Activated naive CD8-positive, alpha-beta T cell treated with anti-CD3 and anti-CD28 coated beads, Interleukin-2, amount 50 U/mL, for 24 hours (primary cell): Measurements from ENCODE around the gene GSTM4.

Experiments
- ATAC-seq: fragments of 150-1000 bp; cut with Tn5 transposase; one replicate; pipeline ENCODE4 v1.10.0; 2021
- DNase-seq: peaks from one replicate; pipeline ENCODE4 v3.0.0; 2021
- H3K27ac Mint-ChIP-seq: one replicate; pipeline ENCODE4 v1.8.0; 2021; ENCODE audit warnings: mild to moderate bottlenecking, mixed read lengths
- H3K27me3 Mint-ChIP-seq: one replicate; pipeline ENCODE4 v1.8.0; 2021; ENCODE audit warnings: mixed read lengths
- H3K36me3 Mint-ChIP-seq: one replicate; pipeline ENCODE4 v1.8.0; 2021; ENCODE audit warnings: low read depth, mixed read lengths
- H3K4me1 Mint-ChIP-seq: one replicate; pipeline ENCODE4 v1.8.0; 2021; ENCODE audit warnings: mixed read lengths
- H3K4me3 Mint-ChIP-seq: one replicate; pipeline ENCODE4 v1.8.0; 2021; ENCODE audit warnings: mild to moderate bottlenecking, moderate library complexity, mixed read lengths
- H3K9me3 Mint-ChIP-seq: one replicate; pipeline ENCODE4 v1.8.0; 2021; ENCODE audit warnings: mixed read lengths

Gene GSTM4

DNA sequence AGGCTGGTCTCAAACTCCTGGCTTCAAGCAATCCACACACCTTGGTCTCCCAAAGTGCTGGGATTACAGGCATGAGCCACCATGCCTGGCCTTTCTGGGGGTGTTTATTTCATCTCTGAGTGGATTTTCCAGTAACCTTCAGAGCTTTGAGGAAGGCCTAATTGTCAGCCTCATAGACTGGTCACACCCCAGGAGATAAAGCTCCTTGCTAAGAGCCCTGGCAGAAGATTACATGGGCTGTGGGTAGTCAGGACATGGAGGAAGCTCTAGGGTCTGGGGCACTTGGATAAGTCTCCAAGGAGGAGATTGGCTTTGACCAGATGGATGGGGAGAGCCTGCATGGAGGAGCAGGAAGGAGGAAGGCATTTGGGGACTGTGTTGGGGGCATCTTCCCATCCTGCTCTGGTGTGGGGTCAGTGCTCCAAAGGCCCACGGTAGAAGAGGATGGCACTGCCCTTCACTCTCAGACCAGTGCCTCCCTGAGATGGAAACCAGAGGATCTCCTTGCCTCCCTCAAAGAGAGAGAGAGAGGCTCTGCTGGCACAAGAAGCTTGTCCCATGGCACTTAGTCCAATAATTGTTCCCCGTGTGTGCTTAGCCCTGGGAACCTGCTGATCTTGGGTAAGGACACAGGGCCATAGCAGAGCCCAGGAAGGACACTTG lies 14.7 kb upstream of the GSTM4 start:
- H3K27ac Mint-ChIP-seq, result no peak overlapping the region
- DNase-seq (no peak), ATAC-seq (no peak)
- H3K9me3 Mint-ChIP-seq, result no peaks in the 10 kb centered on the region
- H3K27me3 Mint-ChIP-seq, result no peaks in the 10 kb centered on the region
- peaks cover 12% of the 10 kb centered on the region for H3K4me1 Mint-ChIP-seq
- H3K4me3 Mint-ChIP-seq, result no peak overlapping the region
- H3K36me3 Mint-ChIP-seq, result no peaks in the 10 kb centered on the region

DNA sequence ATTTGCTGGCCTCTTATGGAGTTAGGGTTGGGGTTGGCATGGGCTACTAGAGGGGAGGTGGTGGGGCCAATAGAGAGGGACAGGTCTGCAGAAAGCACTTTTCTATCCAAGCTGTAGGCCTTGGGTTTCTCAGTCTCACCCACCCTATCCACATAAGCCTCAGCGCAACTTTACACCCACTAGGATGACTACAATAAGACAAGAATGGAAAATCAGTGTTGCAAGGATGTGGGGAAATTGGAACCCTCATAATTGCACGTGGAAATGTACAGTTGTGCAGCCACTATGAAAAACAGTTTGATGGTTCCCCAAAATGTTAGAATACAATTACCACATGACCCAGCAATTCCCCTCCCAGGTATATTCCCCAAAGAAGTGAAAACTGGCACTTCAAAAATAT lies 14.0 kb upstream of the GSTM4 start:
- no peak overlapping the region for H3K4me3 Mint-ChIP-seq
- no peak for DNase-seq
- no peak overlapping the region for H3K27ac Mint-ChIP-seq
- ATAC-seq, result no peak
- H3K9me3 Mint-ChIP-seq, result no peaks in the 10 kb centered on the region
- H3K36me3 Mint-ChIP-seq, result no peaks in the 10 kb centered on the region
- no peaks in the 10 kb centered on the region for H3K27me3 Mint-ChIP-seq
- peaks cover 12% of the 10 kb centered on the region for H3K4me1 Mint-ChIP-seq

DNA sequence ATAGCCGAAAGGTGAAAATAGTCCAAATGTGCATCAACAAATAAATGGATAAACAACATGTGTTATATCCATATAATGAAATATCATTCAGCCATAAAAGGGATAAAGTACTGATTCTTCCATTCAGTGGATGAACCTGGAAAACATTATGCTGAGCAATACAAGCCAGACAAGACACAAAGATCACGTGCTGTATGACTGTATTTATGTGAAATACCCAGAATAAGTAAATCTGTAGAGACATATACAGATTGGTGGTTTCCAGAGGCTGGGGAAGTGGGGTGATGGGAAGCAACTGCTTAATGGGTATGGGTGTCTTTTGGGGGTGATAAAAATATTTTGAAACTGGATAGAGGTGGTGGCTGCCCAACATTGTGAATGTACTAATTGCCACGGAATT lies 13.3 kb upstream of the GSTM4 start:
- Mint-ChIP-seq H3K27ac (no peak overlapping the region), H3K27me3 (no peaks in the 10 kb centered on the region), H3K9me3 (no peaks in the 10 kb centered on the region), H3K4me3 (no peak overlapping the region), H3K4me1 (peaks cover 12% of the 10 kb centered on the region), H3K36me3 (no peaks in the 10 kb centered on the region)
- DNase-seq, result no peak
- ATAC-seq, result no peak

DNA sequence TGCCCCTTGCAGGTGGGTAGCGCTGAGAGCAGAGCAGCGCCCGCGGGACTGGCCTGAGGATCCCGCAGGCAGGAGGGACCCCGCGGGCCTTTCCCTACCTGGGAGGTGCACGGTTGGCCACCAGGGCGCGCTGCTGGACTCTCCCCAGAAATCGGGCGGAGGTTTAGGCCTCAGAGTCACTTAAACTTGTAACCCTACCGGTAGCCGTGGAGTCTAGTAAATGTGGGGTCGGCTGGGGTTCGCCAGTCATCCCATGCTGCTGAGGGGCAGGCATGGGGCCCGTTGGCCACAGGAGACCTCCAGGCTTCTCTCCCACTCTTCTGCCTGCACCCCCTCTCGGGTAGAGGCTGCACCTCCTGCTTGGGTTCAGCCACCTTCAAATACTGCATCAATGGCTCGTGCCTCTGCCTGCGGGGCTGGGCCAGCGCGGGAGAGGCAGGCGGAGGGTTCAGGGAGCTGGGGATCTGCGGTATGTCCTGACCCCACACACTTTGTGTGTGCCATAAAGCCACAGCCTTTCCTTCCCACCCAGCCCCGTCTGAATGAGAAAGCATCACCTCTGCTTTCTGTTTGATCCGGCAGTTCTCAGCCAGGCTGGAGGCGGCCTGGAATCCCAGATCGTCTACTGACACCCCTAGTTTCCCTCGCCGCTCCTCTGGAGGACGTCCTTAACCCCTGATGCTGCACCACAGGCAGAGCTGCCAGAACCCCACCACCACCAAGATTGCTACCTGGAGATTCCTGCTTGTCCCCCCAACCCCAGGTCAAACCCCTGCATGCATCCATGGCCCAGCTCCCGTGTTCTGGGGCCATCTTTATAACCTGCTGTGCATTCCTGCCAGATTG lies 12.3 kb upstream of the GSTM4 start:
- DNase-seq (peak; percentile 93), ATAC-seq (peak; percentile 91)
- peaks cover 12% of the 10 kb centered on the region for H3K4me1 Mint-ChIP-seq
- H3K36me3 Mint-ChIP-seq, result no peaks in the 10 kb centered on the region
- H3K27ac Mint-ChIP-seq, result no peak overlapping the region
- no peak overlapping the region for H3K4me3 Mint-ChIP-seq
- no peaks in the 10 kb centered on the region for H3K27me3 Mint-ChIP-seq
- no peaks in the 10 kb centered on the region for H3K9me3 Mint-ChIP-seq

DNA sequence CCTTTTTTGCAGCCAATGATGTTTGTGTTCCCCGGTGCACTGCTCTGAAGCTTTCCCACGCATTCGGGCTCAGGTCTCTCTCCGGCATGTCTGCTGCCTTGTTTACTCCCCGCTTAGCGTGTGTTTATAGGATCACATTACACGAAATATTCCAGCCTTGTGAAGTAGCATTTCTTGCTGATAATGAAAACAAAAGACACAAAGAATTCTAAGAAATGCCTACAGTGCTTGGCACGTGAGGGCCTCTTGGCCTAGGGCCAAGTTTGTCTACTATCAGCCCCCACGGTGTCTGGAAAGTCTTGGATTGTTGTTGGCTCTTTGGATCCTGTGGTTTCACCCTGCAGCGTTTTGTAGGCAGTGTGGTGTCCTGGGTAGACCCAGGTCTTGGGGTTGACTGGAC lies 11.2 kb upstream of the GSTM4 start:
- Mint-ChIP-seq H3K36me3 (no peaks in the 10 kb centered on the region), H3K27ac (no peak overlapping the region), H3K4me1 (peaks cover 12% of the 10 kb centered on the region), H3K27me3 (no peaks in the 10 kb centered on the region), H3K4me3 (no peak overlapping the region), H3K9me3 (no peaks in the 10 kb centered on the region)
- DNase-seq (no peak), ATAC-seq (no peak)

DNA sequence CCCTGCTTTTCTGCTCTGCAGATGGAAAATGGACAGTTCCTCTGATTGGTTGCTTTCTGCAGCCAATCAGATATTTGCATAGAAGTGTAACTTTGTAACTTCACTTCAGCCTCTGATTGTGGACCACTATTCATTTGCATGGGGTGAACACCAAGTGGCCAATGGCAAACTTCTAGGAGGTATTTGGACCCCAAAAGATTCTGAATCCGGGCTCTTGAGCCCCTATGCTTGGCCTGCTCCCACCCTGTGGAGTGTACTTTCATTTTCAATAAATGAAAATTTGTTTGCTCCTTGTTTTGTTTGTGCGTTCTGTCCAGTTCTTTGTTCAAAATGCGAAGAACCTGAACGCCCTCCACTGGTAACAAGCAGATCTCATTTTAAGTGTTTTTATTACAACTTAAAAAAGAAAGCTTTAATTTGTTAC lies 6.4 kb upstream of the GSTM4 start:
- DNase-seq, result no peak
- Mint-ChIP-seq H3K27me3 (peaks cover 8% of the 10 kb centered on the region), H3K27ac (no peak overlapping the region), H3K36me3 (no peaks in the 10 kb centered on the region), H3K4me1 (no peaks in the 10 kb centered on the region), H3K4me3 (no peak overlapping the region), H3K9me3 (no peaks in the 10 kb centered on the region)
- ATAC-seq, result no peak

DNA sequence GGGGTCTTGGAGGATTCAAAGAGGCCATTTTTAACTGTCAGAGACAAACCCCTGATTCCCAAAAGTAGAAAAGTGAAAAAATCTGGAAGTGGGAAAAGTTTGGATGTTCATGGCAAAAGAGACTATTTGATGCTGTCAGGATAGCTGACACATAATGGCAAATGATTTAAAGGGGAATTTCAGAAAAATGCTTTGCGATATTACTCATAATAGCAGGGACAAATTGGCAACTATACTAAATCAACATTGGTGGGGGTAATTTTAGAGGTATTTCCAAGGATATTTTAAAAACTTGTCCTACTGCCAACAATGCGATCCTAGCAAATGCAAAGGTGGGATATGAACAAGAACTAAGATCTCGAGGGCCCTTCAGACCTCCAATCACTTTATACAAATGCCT lies 5.3 kb upstream of the GSTM4 start:
- peaks cover 13% of the 10 kb centered on the region for H3K27me3 Mint-ChIP-seq
- H3K9me3 Mint-ChIP-seq, result no peaks in the 10 kb centered on the region
- H3K27ac Mint-ChIP-seq, result no peak overlapping the region
- no peak overlapping the region for H3K4me3 Mint-ChIP-seq
- H3K36me3 Mint-ChIP-seq, result no peaks in the 10 kb centered on the region
- peaks cover 8% of the 10 kb centered on the region for H3K4me1 Mint-ChIP-seq
- DNase-seq, result no peak
- no peak for ATAC-seq

DNA sequence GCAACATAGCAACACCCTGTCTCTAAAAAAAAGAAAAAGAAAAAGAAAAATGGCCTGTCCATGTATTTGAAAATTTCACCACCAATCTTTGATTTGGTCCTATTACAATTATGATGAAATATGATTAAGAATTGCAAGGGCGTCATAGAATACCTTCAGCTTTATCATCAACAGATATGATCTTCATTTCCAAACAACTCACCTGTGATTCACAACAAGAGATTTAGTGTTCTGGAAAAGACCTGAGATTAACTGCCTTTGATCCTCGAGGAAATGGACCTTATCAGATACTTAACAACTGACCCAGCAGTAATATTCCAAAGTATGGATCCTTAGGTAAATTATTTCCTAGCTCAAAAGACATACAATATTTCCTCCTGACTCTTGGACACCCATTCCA lies 3.5 kb upstream of the GSTM4 start:
- Mint-ChIP-seq H3K27ac (no peak overlapping the region), H3K36me3 (no peaks in the 10 kb centered on the region), H3K4me3 (no peak overlapping the region), H3K9me3 (no peaks in the 10 kb centered on the region), H3K27me3 (peaks cover 13% of the 10 kb centered on the region), H3K4me1 (peaks cover 10% of the 10 kb centered on the region)
- DNase-seq (no peak), ATAC-seq (no peak)

DNA sequence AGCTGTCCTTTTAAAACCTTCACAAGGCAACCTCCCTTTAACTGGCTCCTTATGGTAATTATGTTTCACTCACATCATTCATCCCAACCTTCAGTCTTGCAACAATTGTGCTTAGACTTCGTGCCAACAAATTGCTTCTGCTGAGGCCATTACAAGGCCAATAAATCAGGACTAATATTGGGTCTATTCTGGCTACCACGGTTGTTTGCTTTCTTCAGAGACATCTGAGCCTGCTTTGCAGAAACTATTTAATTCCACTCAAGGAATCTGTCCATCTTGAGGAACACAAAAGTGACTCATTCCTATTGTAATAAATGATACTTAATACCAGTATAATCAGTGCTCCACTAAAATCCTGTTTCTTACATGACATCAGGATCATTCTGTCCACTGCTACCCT lies 2.6 kb upstream of the GSTM4 start:
- no peak overlapping the region for H3K4me3 Mint-ChIP-seq
- no peaks in the 10 kb centered on the region for H3K9me3 Mint-ChIP-seq
- H3K27ac Mint-ChIP-seq, result no peak overlapping the region
- H3K27me3 Mint-ChIP-seq, result peaks cover 13% of the 10 kb centered on the region
- H3K36me3 Mint-ChIP-seq, result no peaks in the 10 kb centered on the region
- peaks cover 10% of the 10 kb centered on the region for H3K4me1 Mint-ChIP-seq
- ATAC-seq (no peak), DNase-seq (no peak)

DNA sequence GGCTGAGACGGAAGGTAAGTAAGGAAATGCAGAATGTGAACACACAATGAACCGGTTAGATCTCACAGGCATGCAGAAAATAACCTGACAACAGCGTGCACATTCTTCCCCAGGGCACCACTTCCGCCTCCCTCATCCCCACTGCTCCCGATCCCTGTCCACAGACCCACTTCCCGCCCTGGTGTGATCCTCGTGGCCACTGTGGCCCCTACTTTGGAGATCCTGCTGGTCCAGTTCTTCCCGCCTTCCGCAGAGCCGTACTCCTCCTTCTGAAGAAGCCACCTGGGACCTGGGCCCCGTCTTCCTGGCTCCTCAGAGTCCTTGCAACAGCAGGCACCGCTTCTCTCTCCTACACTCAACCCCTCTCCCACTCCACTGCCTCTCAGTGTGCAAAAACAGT lies 1.4 kb upstream of the GSTM4 start:
- peak overlapping the region; percentile 23 for H3K27ac Mint-ChIP-seq
- H3K9me3 Mint-ChIP-seq, result no peaks in the 10 kb centered on the region

DNA sequence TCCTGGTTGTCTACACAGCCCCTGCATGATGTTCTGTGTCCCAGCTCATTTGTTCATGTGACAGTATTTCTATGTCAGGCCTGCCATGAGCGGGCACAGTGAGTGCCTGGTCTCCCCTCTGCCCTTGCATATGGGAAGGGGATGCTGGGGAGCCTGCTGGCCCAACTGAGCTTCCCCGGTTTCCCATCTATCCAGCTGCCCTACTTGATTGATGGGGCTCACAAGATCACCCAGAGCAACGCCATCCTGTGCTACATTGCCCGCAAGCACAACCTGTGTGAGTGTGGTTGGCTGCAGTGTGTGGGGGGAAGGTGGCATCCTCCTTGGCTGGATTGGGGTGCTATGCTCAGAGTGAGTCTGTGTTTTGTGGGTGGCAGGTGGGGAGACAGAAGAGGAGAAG lies 1.5 kb downstream of the GSTM4 start:
- H3K27me3 Mint-ChIP-seq, result peaks cover 8% of the 10 kb centered on the region
- ATAC-seq, result no peak
- H3K4me3 Mint-ChIP-seq, result no peak overlapping the region
- peaks cover 10% of the 10 kb centered on the region for H3K4me1 Mint-ChIP-seq
- no peaks in the 10 kb centered on the region for H3K9me3 Mint-ChIP-seq
- no peaks in the 10 kb centered on the region for H3K36me3 Mint-ChIP-seq
- DNase-seq, result no peak
- no peak overlapping the region for H3K27ac Mint-ChIP-seq

More for the DNA sequence above, 1.4 kb upstream of the GSTM4 start:
- no peak for ATAC-seq
- Mint-ChIP-seq H3K4me1 (peaks cover 10% of the 10 kb centered on the region), H3K36me3 (no peaks in the 10 kb centered on the region), H3K4me3 (no peak overlapping the region), H3K27me3 (peaks cover 13% of the 10 kb centered on the region)
- DNase-seq, result no peak

DNA sequence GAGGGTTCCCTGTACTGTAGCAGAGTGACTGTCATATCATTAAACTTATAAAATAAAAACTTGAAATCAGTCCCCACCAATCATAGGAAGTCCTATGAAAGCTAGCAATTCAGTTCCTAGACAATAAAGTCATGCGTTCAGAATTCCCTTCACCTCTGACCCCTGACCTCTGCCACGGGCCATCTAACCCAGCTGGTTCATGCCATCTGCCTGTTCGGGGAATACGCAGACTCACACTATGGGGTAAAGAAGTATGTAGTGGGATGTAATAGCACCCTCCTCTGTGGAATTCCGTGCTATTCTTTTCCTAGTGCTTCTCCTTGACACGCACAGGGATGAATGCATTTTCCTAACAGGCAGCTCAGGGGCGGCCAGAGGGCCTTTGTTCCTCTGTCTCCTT lies 2.1 kb downstream of the GSTM4 start:
- DNase-seq, result no peak
- H3K27ac Mint-ChIP-seq, result no peak overlapping the region

DNA sequence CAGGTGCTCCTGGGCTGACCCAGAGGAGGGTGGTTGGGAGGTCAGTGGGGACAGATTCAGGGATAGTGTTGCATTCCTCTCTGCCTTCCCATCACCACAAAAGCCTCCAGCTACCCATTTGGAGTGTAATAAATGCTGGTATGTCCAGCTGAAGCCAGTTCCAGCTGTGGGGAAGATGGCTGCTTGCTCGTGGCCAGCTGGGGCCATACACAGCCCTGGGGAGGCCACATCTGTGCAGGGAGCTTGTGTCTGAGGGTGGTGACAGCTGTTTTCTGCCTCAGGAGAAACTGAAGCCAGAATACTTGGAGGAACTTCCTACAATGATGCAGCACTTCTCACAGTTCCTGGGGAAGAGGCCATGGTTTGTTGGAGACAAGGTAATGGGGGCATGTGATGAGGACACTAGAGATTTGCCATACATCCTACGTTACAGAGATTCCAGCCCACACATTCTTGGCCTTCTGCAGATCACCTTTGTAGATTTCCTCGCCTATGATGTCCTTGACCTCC lies 2.7 kb downstream of the GSTM4 start:
- peaks cover 10% of the 10 kb centered on the region for H3K4me1 Mint-ChIP-seq
- H3K9me3 Mint-ChIP-seq, result no peaks in the 10 kb centered on the region
- no peak for ATAC-seq
- H3K36me3 Mint-ChIP-seq, result no peaks in the 10 kb centered on the region
- H3K4me3 Mint-ChIP-seq, result no peak overlapping the region
- peaks cover 6% of the 10 kb centered on the region for H3K27me3 Mint-ChIP-seq
- H3K27ac Mint-ChIP-seq, result no peak overlapping the region
- no peak for DNase-seq

More for the DNA sequence above, 2.1 kb downstream of the GSTM4 start:
- Mint-ChIP-seq H3K36me3 (no peaks in the 10 kb centered on the region), H3K9me3 (no peaks in the 10 kb centered on the region), H3K4me3 (no peak overlapping the region), H3K4me1 (peaks cover 10% of the 10 kb centered on the region), H3K27me3 (peaks cover 8% of the 10 kb centered on the region)
- no peak for ATAC-seq

DNA sequence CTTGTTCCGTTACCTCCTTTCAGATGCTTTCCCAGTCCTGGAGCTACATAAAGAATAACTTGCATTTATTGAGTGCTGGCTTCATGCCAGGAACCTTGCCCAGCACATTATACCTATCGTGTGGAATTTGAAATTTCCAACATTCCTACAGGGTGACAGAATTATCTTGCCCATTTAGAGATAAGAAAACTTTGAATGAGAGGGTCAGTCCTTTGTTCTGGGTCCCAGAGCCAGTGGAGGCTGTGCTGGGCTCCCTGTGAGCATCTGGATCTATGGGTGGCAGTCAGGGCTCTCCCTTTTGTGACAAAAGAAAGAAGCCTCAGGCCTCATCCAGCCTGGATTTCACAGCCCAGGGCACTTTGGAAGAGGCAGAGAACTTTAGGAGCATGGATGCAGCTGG lies 3.2 kb downstream of the GSTM4 start:
- ATAC-seq (no peak), DNase-seq (no peak)
- Mint-ChIP-seq H3K27me3 (peaks cover 5% of the 10 kb centered on the region), H3K27ac (no peak overlapping the region), H3K9me3 (no peaks in the 10 kb centered on the region), H3K36me3 (no peaks in the 10 kb centered on the region), H3K4me3 (no peak overlapping the region), H3K4me1 (peaks cover 10% of the 10 kb centered on the region)

DNA sequence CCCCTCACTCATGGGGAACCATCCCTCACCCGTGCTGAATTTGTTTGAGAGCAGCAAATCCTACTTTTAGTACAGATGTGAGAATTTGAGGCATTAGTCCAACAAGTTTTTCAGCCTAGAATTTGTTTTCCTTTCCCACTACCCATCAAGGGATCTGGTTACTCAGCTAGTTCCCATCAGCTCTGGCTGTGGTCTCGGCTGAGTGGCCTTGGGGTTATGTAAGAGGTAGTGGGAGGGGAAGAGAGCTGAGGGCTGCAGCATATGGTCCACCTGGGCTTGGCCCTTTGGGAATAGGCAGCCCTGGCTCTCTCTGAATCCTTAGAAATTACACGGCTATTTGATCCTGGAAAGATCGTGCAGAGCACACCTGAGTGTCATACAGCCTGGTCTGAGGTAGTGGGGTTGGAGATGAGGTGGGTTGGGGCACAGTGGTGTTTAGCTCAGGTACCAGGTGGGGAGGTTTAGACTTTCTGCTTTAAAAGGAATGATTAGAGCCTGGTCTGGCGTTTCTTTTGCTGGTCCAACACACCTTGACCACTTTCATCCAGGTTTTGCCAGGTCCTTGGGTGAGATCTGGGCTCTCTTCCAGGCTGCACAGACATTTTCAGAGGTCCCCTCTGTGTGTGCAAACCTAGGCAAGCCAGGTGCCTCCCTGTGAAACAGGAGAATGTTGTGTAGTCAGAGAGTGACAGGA lies 4.2 kb downstream of the GSTM4 start:
- H3K9me3 Mint-ChIP-seq, result no peaks in the 10 kb centered on the region
- no peak for DNase-seq
- H3K27ac Mint-ChIP-seq, result no peak overlapping the region
- no peak overlapping the region for H3K4me3 Mint-ChIP-seq
- H3K36me3 Mint-ChIP-seq, result no peaks in the 10 kb centered on the region
- peaks cover 5% of the 10 kb centered on the region for H3K4me1 Mint-ChIP-seq
- no peaks in the 10 kb centered on the region for H3K27me3 Mint-ChIP-seq
- ATAC-seq, result no peak
